ENCODE results near the gene LY6G5C.

Gene LY6G5C

DNA sequence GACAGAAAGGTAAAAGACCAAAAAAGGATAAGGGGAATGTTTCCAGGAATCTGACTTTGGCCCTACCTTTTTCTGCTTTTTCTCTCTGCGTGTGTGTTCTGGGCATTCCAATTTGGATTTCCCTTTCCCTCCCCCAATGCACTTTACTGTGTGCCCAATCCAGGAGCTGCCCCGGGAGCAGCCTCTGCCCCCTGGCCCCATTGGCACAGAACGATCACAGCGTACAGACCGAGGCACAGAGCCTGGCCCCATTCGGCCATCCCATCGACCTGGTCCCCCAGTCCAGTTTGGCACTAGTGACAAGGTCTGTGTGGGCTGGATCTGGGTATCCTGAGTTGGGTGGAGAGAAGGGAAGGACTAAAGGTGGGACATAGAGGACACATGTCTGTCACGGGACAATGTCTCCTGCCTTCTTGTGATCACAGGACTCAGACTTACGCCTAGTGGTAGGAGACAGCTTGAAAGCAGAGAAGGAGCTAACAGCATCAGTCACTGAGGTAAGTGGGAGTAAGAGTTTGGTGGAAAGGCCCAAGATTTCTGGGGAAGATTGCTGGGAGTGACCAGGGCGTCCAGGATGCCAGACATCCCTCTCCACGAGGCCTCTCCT, 45.8 kb downstream of the LY6G5C start:
- DNase-seq = no peak

DNA sequence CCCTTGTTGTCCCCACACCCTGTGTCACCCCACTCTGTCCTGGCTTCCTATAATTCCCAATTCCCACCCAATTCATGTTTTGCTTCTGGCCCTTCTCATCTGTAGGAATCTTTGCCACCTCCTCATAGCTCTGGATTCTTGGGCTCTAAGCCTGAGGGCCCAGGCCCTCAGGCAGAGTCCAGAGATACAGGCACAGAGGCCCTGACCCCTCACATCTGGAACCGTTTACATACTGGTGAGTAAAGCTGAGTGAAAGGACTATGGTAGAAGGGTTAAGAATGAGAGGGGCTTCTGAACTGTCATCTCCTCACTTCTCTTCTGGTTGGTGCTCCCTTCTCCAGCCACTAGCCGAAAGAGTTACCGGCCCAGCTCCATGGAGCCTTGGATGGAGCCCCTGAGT, 46.7 kb downstream of the LY6G5C start:
- DNase-seq = no peak

DNA sequence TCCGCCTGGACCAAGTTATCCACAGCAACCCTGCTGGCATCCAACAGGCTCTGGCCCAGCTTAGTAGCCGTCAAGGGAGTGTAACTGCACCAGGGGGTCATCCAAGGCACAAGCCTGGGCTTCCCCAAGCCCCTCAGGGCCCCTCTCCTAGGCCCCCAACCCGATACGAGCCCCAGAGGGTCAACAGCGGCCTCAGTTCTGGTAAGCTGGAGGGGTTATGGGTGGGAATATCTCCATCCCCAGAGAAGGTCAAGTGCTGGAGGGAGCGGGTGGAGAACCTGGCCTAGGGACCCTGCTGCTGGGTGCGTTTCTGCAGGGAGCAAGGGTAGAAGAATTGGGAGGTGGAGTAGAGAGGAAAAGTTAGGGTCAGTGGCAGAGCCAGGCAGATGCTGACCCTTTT, 47.4 kb downstream of the LY6G5C start:
- no peak for DNase-seq

DNA sequence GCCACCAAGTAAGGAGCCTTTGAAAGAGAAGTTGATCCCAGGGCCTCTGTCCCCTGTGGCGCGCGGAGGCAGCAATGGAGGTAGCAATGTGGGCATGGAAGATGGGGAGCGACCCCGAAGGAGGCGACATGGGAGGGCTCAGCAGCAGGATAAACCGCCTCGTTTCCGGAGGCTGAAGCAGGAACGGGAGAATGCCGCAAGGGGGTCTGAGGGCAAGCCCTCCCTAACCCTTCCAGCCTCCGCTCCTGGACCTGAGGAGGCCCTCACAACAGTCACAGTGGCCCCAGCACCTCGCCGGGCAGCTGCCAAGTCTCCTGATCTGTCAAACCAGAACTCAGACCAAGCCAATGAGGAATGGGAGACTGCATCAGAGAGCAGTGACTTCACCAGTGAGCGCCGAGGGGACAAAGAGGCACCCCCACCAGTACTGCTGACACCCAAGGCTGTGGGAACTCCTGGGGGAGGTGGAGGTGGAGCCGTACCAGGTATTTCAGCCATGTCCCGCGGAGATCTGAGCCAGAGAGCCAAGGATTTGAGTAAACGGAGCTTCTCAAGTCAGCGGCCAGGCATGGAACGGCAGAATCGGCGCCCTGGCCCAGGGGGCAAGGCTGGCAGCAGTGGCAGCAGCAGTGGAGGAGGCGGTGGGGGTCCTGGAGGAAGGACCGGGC, 48.5 kb downstream of the LY6G5C start:
- DNase-seq = no peak

DNA sequence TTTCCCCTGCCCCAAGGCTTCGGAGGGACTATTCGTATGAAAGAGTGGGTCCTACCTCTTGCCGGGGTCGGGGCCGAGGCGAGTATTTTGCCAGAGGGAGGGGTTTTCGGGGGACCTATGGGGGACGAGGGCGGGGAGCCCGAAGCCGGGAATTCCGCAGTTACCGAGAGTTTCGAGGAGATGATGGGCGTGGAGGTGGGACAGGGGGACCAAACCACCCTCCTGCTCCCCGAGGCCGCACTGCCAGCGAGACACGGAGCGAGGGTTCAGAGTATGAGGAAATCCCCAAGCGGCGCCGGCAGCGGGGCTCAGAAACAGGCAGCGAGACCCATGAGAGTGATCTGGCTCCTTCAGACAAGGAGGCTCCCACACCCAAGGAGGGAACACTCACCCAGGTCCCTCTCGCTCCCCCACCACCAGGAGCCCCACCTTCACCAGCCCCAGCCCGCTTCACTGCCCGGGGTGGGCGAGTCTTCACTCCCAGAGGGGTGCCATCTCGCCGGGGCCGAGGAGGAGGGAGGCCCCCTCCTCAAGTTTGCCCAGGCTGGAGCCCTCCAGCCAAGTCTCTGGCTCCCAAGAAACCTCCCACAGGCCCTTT, 49.1 kb downstream of the LY6G5C start:
- no peak for DNase-seq

DNA sequence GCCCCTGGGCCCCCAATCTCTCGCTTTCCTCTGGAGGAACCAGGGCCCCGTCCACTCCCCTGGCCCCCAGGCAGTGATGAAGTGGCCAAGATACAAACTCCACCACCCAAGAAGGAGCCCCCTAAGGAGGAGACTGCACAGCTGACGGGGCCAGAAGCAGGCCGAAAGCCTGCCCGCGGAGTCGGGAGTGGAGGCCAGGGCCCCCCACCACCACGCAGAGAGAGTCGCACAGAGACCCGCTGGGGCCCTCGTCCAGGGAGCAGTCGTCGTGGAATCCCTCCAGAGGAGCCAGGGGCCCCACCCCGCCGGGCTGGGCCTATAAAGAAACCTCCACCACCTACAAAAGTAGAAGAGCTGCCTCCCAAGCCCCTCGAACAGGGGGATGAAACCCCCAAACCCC, 49.7 kb downstream of the LY6G5C start:
- DNase-seq = no peak

DNA sequence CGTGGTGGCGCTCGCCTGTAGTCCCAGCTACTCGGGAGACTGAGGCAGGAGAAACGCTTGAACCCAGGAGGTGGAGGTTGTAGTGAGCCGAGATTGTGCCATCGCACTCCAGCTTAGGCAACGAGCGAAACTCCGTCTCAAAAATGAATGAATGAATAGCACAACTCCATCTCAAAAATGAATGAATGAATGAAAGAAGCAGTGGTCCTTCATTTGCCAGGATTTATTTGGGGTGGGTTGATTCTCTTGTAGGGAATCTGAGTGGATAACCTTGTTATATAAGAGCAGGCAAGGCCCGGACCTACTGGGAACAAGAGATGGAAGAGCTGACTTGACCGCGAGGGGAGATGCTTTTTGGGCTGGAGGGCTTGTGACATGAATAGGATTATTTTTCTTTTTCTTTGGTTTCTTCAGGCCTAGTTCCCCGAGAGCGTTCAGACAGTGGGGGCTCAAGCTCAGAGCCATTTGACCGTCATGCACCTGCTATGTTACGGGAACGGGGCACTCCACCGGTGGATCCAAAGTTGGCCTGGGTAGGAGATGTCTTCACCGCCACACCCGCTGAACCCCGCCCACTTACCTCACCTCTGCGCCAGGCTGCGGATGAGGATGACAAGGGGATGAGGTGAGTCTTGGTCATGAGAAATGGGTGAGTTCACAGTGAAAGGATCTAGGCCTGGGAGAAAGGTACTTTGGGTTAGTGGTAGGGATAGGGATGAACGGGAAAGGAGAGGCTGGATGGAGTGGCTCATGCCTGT, 50.5 kb downstream of the LY6G5C start:
- DNase-seq = no peak

DNA sequence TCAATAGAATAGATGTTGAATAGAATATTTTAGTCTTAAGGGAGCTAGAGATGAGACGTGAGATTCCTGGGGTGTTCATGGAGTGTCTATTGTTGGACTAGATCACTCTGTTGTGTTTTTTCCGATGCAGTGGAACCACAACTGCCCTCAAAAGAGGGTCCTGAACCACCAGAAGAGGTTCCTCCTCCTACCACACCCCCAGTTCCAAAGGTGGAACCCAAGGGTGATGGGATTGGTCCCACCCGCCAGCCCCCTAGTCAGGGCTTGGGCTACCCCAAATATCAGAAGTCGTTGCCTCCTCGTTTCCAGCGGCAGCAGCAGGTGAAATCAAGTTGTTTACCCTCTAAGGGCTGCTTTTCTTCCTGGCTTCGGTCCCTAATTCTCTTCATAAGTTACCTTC, 51.9 kb downstream of the LY6G5C start:
- DNase-seq = no peak

DNA sequence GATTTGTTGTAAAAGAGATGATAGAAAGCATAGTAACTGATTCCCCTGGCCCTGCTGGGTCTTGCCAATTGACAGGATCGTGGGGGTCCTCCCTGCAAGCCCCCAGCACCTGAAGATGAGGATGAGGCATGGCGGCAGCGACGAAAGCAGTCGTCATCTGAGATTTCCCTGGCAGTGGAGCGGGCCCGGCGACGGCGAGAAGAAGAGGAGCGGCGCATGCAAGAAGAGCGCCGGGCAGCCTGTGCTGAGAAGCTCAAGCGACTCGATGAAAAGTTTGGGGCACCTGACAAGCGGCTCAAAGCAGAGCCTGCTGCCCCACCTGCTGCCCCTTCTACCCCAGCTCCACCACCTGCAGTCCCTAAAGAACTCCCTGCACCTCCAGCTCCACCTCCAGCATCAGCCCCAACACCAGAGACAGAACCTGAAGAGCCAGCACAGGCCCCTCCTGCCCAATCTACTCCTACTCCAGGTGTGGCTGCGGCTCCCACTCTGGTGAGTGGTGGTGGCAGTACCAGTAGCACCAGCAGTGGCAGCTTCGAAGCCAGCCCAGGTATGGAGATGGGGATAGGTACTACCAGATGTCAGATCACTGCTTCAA, 53.1 kb downstream of the LY6G5C start:
- no peak for DNase-seq

DNA sequence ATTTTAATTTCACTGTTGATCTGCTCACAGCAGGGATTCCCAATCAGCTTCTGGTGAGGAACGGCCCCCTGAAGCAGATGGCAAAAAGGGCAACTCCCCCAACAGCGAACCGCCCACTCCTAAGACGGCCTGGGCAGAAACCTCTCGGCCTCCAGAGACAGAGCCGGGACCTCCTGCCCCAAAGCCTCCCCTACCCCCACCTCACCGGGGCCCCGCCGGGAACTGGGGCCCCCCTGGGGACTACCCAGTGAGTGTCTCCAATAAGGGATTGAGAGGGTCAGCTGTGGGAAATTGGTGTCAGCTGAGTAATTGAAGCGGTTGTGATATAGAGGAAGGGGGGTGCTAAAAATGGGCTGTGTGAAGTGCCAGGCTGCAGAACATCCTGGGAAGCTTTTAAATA, 53.9 kb downstream of the LY6G5C start:
- DNase-seq = no peak

All from NCI-H510A treated with DMSO at 0.1 percent for 48 hours (cell line).